Ramos (cell line): ENCODE results near the gene PNPLA7.

Source experiments
- in situ Hi-C: fragments of 300-500 bp; cut with MboI; formaldehyde crosslinking; loops from one replicate; pipeline ENCODE4 v1.14.3; 2022; ENCODE audit warnings: low sequenced_read_pairs; ENCODE audit not compliant: unreplicated experiment

Gene PNPLA7

GRCh38 chr9:137432687-137433348 lies 117.4 kb downstream of the PNPLA7 start:
- in situ Hi-C loops = loop anchor here (25.0 kb wide), 1 partner anchor 371 kb away; the partner anchor contains the start of genes ENTPD2 and SAPCD2

GRCh38 chr9:137431416-137431931 lies 118.7 kb downstream of the PNPLA7 start:
- in situ Hi-C loops = loop anchor here (25.0 kb wide), 1 partner anchor 369 kb away; the partner anchor contains the start of genes ENTPD2 and SAPCD2

- in situ Hi-C loops = loop anchor here (25.0 kb wide), 1 partner anchor 369 kb away; the partner anchor contains the start of genes ENTPD2 and SAPCD2
Measured at GRCh38 chr9:137430723-137431415, 119.3 kb downstream of the PNPLA7 start.

- in situ Hi-C loops = loop anchor here (25.0 kb wide), 1 partner anchor 368 kb away; the partner anchor contains the start of genes ENTPD2 and SAPCD2
Measured at GRCh38 chr9:137429974-137430722, 120.1 kb downstream of the PNPLA7 start.

- in situ Hi-C loops = loop anchor here (25.0 kb wide), 1 partner anchor 367 kb away; the partner anchor contains the start of genes ENTPD2 and SAPCD2
Measured at GRCh38 chr9:137429546-137429890, 120.7 kb downstream of the PNPLA7 start.

- in situ Hi-C loops = loop anchor here (25.0 kb wide), 1 partner anchor 367 kb away; the partner anchor contains the start of genes ENTPD2 and SAPCD2
Measured at GRCh38 chr9:137428841-137429545, 121.2 kb downstream of the PNPLA7 start.

GRCh38 chr9:137428311-137428630 lies 121.9 kb downstream of the PNPLA7 start:
- in situ Hi-C loops = loop anchor here (25.0 kb wide), 1 partner anchor 366 kb away; the partner anchor contains the start of genes ENTPD2 and SAPCD2

GRCh38 chr9:137427454-137428310 lies 122.5 kb downstream of the PNPLA7 start:
- in situ Hi-C loops = loop anchor here (25.0 kb wide), 1 partner anchor 365 kb away; the partner anchor contains the start of genes ENTPD2 and SAPCD2

GRCh38 chr9:137426018-137426681 lies 124.1 kb downstream of the PNPLA7 start:
- in situ Hi-C loops = loop anchor here (25.0 kb wide), 1 partner anchor 364 kb away; the partner anchor contains the start of genes ENTPD2 and SAPCD2

GRCh38 chr9:137423514-137424291 lies 126.5 kb downstream of the PNPLA7 start:
- in situ Hi-C loops = no loop called here

- in situ Hi-C loops = no loop called here
Measured at GRCh38 chr9:137422604-137423513, 127.3 kb downstream of the PNPLA7 start, which contains the start of the genes EXD3 and NOXA1. TSS of gene EXD3 (minus strand) at chr9:137423162. CDS start at chr9:137395357, 27,805 bp downstream. TSS of gene NOXA1 (plus strand) at chr9:137423393. CDS start at chr9:137423530, 137 bp downstream.

- in situ Hi-C loops = no loop called here
Measured at GRCh38 chr9:137421838-137422603, 128.2 kb downstream of the PNPLA7 start.

GRCh38 chr9:137417161-137418021 lies 132.8 kb downstream of the PNPLA7 start:
- in situ Hi-C loops = no loop called here

GRCh38 chr9:137416563-137417151 lies 133.5 kb downstream of the PNPLA7 start:
- in situ Hi-C loops = no loop called here
